B cell (primary cell): ENCODE measurements around the gene RCSD1.

Source experiments
- CTCF ChIP-seq: fragments of 200-600 bp; IDR thresholded peaks from one replicate; pipeline ENCODE4 v1.8.0; 2022; ENCODE audit warnings: antibody characterized with exemption, mild to moderate bottlenecking
- EZH2 ChIP-seq: IDR thresholded peaks from 2 replicates; pipeline ENCODE4 v1.6.1; 2012; ENCODE audit warnings: borderline replicate concordance, low read depth, mild to moderate bottlenecking, moderate library complexity, low read length; ENCODE audit not compliant: insufficient read depth, poor library complexity, severe bottlenecking

- TF ChIP-seq CTCF (no peak), EZH2 (no peak)
Measured at GRCh38 chr1:167623951-167624350, 6.1 kb upstream of the RCSD1 start.
